ENCODE data around the gene DROSHA.

- TF ChIP-seq CTCF (conservative IDR thresholded peaks at IDR 0.05) (no peak), EZH2 (IDR thresholded peaks at IDR 0.05; ENCODE audit: low read depth) (no peak)
Observed at GRCh38 chr5:31559942-31560341, 28.0 kb upstream of the DROSHA start.
